Transverse colon (tissue), 4 donors: ENCODE data around the gene SCGB2B2.

Experiments
- POLR2A ChIP-seq: fragments of 450-650 bp; IDR thresholded peaks from one replicate; pipeline ENCODE4 v1.6.1; 2016; ENCODE audit warnings: antibody characterized with exemption, mild to moderate bottlenecking, moderate library complexity
- POLR2AphosphoS5 ChIP-seq, 3 donors: sonication (generic); formaldehyde crosslinking; IDR thresholded peaks; one replicate each; pipeline ENCODE4 v1.6.1; 2016; ENCODE audit warnings: antibody characterized with exemption in 3 of 3
- TF ChIP-seq, protein P1 (sequence below), 5 experiments: fragments of 200-600 bp in 3 of 5; fragments of 450-650 bp in 2 of 5; sonication (generic) in 3 of 5; IDR thresholded peaks; 1 replicate in 2 of 5; 2 replicates in 3 of 5; pipeline ENCODE4 v1.5.1; 2016 to 2017; ENCODE audit warnings: antibody characterized with exemption in 5 of 5, inconsistent platforms in 3 of 5, mild to moderate bottlenecking in 2 of 5, moderate library complexity in 1 of 5

DNA sequence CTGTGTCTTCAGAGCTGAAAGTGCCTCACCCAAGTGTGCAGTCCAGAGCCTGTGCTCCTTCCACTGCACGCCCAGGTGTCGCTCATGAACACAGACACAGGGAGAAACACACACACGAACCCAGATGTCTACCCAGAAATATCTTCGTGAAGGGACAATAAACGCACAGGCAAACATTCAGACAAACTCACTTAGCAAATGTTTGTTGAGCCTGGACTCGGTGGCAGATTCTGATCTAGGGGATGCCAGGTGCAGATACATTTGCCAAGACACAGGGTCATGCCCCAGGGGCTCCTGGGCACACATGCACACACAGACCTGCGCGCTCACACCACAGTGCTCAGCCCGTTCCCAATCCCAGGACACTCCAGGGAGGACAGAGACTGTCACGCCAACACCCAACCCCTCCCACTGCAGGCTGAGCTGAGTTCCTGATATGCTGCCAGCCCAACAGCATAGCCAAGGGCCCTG is 31.9 kb downstream of the SCGB2B2 start:
- TF ChIP-seq POLR2A (no peak), POLR2AphosphoS5 (IDR thresholded peaks at IDR 0.05) (no peak)
- TF ChIP-seq, protein P1, sequence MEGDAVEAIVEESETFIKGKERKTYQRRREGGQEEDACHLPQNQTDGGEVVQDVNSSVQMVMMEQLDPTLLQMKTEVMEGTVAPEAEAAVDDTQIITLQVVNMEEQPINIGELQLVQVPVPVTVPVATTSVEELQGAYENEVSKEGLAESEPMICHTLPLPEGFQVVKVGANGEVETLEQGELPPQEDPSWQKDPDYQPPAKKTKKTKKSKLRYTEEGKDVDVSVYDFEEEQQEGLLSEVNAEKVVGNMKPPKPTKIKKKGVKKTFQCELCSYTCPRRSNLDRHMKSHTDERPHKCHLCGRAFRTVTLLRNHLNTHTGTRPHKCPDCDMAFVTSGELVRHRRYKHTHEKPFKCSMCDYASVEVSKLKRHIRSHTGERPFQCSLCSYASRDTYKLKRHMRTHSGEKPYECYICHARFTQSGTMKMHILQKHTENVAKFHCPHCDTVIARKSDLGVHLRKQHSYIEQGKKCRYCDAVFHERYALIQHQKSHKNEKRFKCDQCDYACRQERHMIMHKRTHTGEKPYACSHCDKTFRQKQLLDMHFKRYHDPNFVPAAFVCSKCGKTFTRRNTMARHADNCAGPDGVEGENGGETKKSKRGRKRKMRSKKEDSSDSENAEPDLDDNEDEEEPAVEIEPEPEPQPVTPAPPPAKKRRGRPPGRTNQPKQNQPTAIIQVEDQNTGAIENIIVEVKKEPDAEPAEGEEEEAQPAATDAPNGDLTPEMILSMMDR (IDR thresholded peaks at IDR 0.05), result no peak
